ENCODE results near the gene PROSER1.

GRCh38 chr13:38993381-38993780, 44.5 kb downstream of the PROSER1 start:
- TF ChIP-seq CTCF (IDR thresholded peaks at IDR 0.05 in 4 of 5, conservative IDR thresholded peaks at IDR 0.05 in 1 of 5) (no peak), POLR2A (IDR thresholded peaks at IDR 0.05) (no peak)
